A549 (cell line): ENCODE measurements around the gene PKN3. TPM values are rescaled to one million over a fixed set of nuclear protein-coding genes. Genes with fewer than 3 reads are reported as not detected.

Source experiments
- ATAC-seq, 2 experiments: fragments of 200-7000 bp in 1 of 2; fragments of >200 bp in 1 of 2; cut with Nextera tagmentation in 1 of 2; cut with Tn5 transposase in 1 of 2; 3 replicates each; pipeline versions ENCODE4 v1.8.0 to v1.9.1; 2018 to 2020; ENCODE audit warnings: mild to moderate bottlenecking in 1 of 2, moderate library complexity in 1 of 2
- CTCF ChIA-PET: fragments of 300-600 bp; sonication (Branson Sonifier 250); formaldehyde crosslinking; extraction: SDS; loops from one replicate; lab custom pipeline; 2021; ENCODE audit warnings: antibody characterized with exemption, inconsistent platforms; lab: Yijun Ruan, JAX
- POLR2A ChIA-PET: fragments of 350-600 bp; formaldehyde crosslinking; extraction: SDS; loops from one replicate; lab custom pipeline; 2021; ENCODE audit warnings: antibody characterized with exemption, inconsistent platforms; lab: Yijun Ruan, JAX
- DNase-seq, 2 experiments: peaks; one replicate each; pipeline versions ENCODE4 v3.0.0 to v3.0.0-alpha.2; 2011 to 2016; ENCODE audit warnings: low read depth in 1 of 2, low spot score in 1 of 2
- FAIRE-seq: peaks from 2 replicates; lab custom pipeline; 2011; peaks lifted over from hg19 to GRCh38; lab: Jason Lieb, UNC
- H3K27ac ChIP-seq, 2 experiments: fragments of >200 bp; sonication (Bioruptor Twin); formaldehyde crosslinking; 3 replicates each; pipeline ENCODE4 v1.5.1; 2016 to 2017
- H3K4me1 ChIP-seq: fragments of >200 bp; sonication (Bioruptor Twin); formaldehyde crosslinking; 3 replicates; pipeline ENCODE4 v1.6.1; 2016
- H3K4me2 ChIP-seq: fragments of >200 bp; sonication (Bioruptor Twin); formaldehyde crosslinking; 3 replicates; pipeline ENCODE4 v1.6.1; 2016
- H3K4me3 ChIP-seq: fragments of >200 bp; sonication (Bioruptor Twin); formaldehyde crosslinking; 3 replicates; pipeline ENCODE4 v1.5.1; 2016
- H3K9me3 ChIP-seq: fragments of >200 bp; sonication (Bioruptor Twin); formaldehyde crosslinking; 3 replicates; pipeline ENCODE4 v1.6.1; 2016
- BCL3 ChIP-seq: fragments of >200 bp; sonication (Bioruptor Twin); formaldehyde crosslinking; IDR thresholded peaks from 3 replicates; pipeline ENCODE4 v1.6.1; 2016
- CHD4 ChIP-seq: fragments of 200-600 bp; sonication (generic); IDR thresholded peaks from 2 replicates; pipeline ENCODE4 v1.6.1; 2016; ENCODE audit warnings: antibody characterized with exemption, mild to moderate bottlenecking, borderline replicate concordance
- EHMT2 ChIP-seq: fragments of 200-600 bp; sonication (generic); IDR thresholded peaks from 2 replicates; pipeline ENCODE4 v1.6.1; 2016; ENCODE audit warnings: antibody characterized with exemption, low read depth, mild to moderate bottlenecking, moderate library complexity
- EP300 ChIP-seq, 2 experiments: fragments of >200 bp; sonication (Bioruptor Twin); formaldehyde crosslinking; IDR thresholded peaks; 2 replicates in 1 of 2; 3 replicates in 1 of 2; pipeline ENCODE4 v1.6.1; 2016 to 2017
- ESRRA ChIP-seq: fragments of 150-350 bp; IDR thresholded peaks from 2 replicates; pipeline ENCODE4 v1.6.1; 2014; ENCODE audit warnings: mild to moderate bottlenecking, low read length, borderline replicate concordance
- FOSL2 ChIP-seq, 2 experiments: fragments of 450-650 bp in 1 of 2; fragments of >200 bp in 1 of 2; sonication (Bioruptor Twin) in 1 of 2; formaldehyde crosslinking; IDR thresholded peaks; 2 replicates each; pipeline versions ENCODE4 v1.5.0 to v1.6.1; 2016 to 2020; ENCODE audit warnings: mild to moderate bottlenecking in 1 of 2, moderate library complexity in 1 of 2
- HOXA7 ChIP-seq: fragments of 250-450 bp; sonication (Bioruptor Pico); IDR thresholded peaks from 2 replicates; pipeline ENCODE4 v1.5.0; 2020; ENCODE audit warnings: mild to moderate bottlenecking, moderate library complexity
- HOXB13 ChIP-seq: fragments of 250-450 bp; sonication (Bioruptor Pico); IDR thresholded peaks from 2 replicates; pipeline ENCODE4 v1.5.0; 2020; ENCODE audit warnings: low read depth, mild to moderate bottlenecking, moderate library complexity
- JUNB ChIP-seq: fragments of >200 bp; sonication (Bioruptor Twin); formaldehyde crosslinking; IDR thresholded peaks from 2 replicates; pipeline ENCODE4 v1.6.1; 2016
- MYC ChIP-seq: IDR thresholded peaks from 2 replicates; pipeline ENCODE4 v1.6.1; 2012; ENCODE audit warnings: mild to moderate bottlenecking, inconsistent platforms, low read length, improper control_type of control experiment, borderline replicate concordance
- RAD21 ChIP-seq, 2 experiments: fragments of >200 bp in 1 of 2; sonication (Bioruptor Twin) in 1 of 2; formaldehyde crosslinking in 1 of 2; IDR thresholded peaks in 1 of 2; conservative IDR thresholded peaks in 1 of 2; 2 replicates in 1 of 2; 3 replicates in 1 of 2; pipeline ENCODE4 v1.6.1; 2012 to 2018; ENCODE audit warnings: inconsistent platforms in 1 of 2
- RCOR1 ChIP-seq: fragments of 150-350 bp; IDR thresholded peaks from 2 replicates; pipeline ENCODE4 v1.6.1; 2014; ENCODE audit warnings: antibody characterized with exemption, low read length, low read depth
- RNF2 ChIP-seq: fragments of 200-600 bp; sonication (generic); IDR thresholded peaks from 2 replicates; pipeline ENCODE4 v1.6.1; 2016; ENCODE audit warnings: low read depth, mild to moderate bottlenecking, antibody characterized with exemption, moderate library complexity, borderline replicate concordance
- SMC3 ChIP-seq: fragments of >200 bp; sonication (Bioruptor Twin); formaldehyde crosslinking; IDR thresholded peaks from 3 replicates; pipeline ENCODE4 v1.6.1; 2018; ENCODE audit warnings: inconsistent platforms
- TP53 ChIP-seq: fragments of 250-450 bp; sonication (Bioruptor Pico); IDR thresholded peaks from 2 replicates; pipeline ENCODE4 v1.5.0; 2021; ENCODE audit warnings: mild to moderate bottlenecking, moderate library complexity
- ZFP36 ChIP-seq: fragments of 450-650 bp; IDR thresholded peaks from 2 replicates; pipeline ENCODE4 v1.6.1; 2014; ENCODE audit warnings: borderline replicate concordance; ENCODE audit not compliant: partially characterized antibody
- WGBS: methylation state at CpG from one replicate; pipeline ENCODE4 v1.1.6; 2017; ENCODE audit errors: missing lambda C conversion rate; 5-methylcytosine and 5-hydroxymethylcytosine counted together
- polyA plus RNA-seq, 4 experiments: library from polyadenylated mRNA; depleted of rRNA in 3 of 4; stranded (reverse); fragments of >200 nt; fragmentation: RNase III in 1 of 4; extraction: RNeasy Plus Mini Kit Qiagen cat#74134 plus additional on column Dnase treatment in 1 of 4; gene quantifications; 2 replicates in 3 of 4; 3 replicates in 1 of 4; pipeline ENCODE4 v1.2.3, GENCODE V29; 2011 to 2017
- TF ChIP-seq, protein P1 (sequence below): fragments of >200 bp; sonication (Bioruptor Twin); formaldehyde crosslinking; IDR thresholded peaks from 3 replicates; pipeline ENCODE4 v1.5.1; 2016
- TF ChIP-seq, protein P2 (sequence below): IDR thresholded peaks from 2 replicates; pipeline ENCODE4 v1.6.1; 2012
- TF ChIP-seq, protein P3 (sequence below): fragments of 200-600 bp; sonication (generic); IDR thresholded peaks from 2 replicates; pipeline ENCODE4 v1.6.1; 2016; ENCODE audit warnings: antibody characterized with exemption, mild to moderate bottlenecking, moderate library complexity
- TF ChIP-seq, protein P4 (sequence below): fragments of 450-650 bp; IDR thresholded peaks from 2 replicates; pipeline ENCODE4 v1.6.1; 2014; ENCODE audit warnings: antibody characterized with exemption

Gene PKN3
- polyA plus RNA-seq, 2 of the 4 experiments (the other 2 are of a cell fraction) = 9.0 to 14.1 TPM

DNA sequence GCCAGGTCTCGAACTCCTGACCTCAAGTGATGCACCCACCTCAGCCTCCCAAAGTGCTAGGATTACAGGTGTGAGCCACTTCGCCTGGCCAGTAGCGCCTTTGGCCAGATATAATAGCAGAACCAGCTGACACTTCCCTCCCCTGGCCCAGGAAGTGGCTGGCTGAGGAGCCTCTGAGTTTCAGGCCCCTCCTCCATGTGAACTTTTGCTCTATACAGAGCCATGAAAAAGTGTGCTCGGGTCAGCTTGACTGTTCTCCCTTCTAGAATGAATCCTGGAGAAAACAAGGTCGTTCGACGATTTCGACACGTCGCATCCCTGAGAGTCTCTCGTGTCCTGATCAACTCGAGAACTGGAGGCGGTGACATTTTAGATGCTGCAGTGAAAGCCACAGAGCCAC lies 30.3 kb downstream of the PKN3 start:
- WGBS = 87% methylated on average over 13 of the region's 13 CpGs
- ChIA-PET CTCF (interaction anchor here (0.6 to 3.6 kb wide), 46 partner anchors 8 to 380 kb away, joined by 3 to 40 read pairs (median 5); partner anchors contain the start of genes ENDOG, PKN3 and ZDHHC12), POLR2A (interaction anchor here (1.1 kb wide), 2 partner anchors 8 to 97 kb away, joined by 4 to 8 read pairs; partner anchors contain the start of genes SPOUT1 and ZDHHC12)

DNA sequence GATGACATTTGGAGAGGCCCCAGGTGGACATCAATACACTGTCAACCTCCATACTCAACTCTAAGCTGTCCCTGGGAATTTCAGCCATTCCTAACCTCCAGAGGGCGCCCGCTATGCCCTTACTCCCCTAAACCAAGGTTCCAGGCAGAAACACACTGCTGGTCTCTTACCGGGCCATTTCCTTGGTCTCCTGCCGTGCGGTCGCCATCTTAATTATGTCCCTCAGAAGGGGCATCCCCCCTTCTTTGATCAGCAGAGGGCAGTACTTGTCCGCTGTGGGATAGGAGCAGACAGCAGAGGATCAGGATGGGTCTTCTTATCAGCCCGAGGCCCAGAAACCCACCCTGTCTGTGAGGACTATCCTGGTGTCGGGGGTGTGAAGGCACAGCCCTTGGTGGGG lies 31.0 kb downstream of the PKN3 start:
- POLR2A ChIA-PET = interaction anchor here (1.0 to 1.1 kb wide), 4 partner anchors 9 to 97 kb away, joined by 4 to 10 read pairs (median 6); partner anchors contain the start of genes SPOUT1 and ZDHHC12
- FAIRE-seq = peak; percentile 86
- H3K4me1 ChIP-seq = no peaks in the 10 kb centered on the region
- TF ChIP-seq RCOR1 = no peak
- peak; percentile 78 for TF ChIP-seq SMC3
- no peak for TF ChIP-seq HOXA7
- TF ChIP-seq, protein P1, sequence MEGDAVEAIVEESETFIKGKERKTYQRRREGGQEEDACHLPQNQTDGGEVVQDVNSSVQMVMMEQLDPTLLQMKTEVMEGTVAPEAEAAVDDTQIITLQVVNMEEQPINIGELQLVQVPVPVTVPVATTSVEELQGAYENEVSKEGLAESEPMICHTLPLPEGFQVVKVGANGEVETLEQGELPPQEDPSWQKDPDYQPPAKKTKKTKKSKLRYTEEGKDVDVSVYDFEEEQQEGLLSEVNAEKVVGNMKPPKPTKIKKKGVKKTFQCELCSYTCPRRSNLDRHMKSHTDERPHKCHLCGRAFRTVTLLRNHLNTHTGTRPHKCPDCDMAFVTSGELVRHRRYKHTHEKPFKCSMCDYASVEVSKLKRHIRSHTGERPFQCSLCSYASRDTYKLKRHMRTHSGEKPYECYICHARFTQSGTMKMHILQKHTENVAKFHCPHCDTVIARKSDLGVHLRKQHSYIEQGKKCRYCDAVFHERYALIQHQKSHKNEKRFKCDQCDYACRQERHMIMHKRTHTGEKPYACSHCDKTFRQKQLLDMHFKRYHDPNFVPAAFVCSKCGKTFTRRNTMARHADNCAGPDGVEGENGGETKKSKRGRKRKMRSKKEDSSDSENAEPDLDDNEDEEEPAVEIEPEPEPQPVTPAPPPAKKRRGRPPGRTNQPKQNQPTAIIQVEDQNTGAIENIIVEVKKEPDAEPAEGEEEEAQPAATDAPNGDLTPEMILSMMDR = peak; percentile 94
- TF ChIP-seq, protein P2, sequence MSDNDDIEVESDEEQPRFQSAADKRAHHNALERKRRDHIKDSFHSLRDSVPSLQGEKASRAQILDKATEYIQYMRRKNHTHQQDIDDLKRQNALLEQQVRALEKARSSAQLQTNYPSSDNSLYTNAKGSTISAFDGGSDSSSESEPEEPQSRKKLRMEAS = peak; percentile 30; the same call in 1 of the 2 replicates
- peak; percentile 83 to 88 for TF ChIP-seq RAD21 (conservative IDR thresholded peaks at IDR 0.05 in 1 of 2, IDR thresholded peaks at IDR 0.05 in 1 of 2)
- 0 out of 2 replicates have a peak, but pooled peaks have one; percentile 53 for TF ChIP-seq ESRRA
- TF ChIP-seq, all 56 proteins: peak for 5
- DNase-seq (peak; percentile 96 to 97), ATAC-seq (peak; percentile 98 to 99)
- Histone ChIP-seq H3K4me3 (no peak overlapping the region), H3K9me3 (no peaks in the 10 kb centered on the region), H3K27ac (peak overlapping the region; percentile 41 to 73; a peak in 5 of 6 replicates), H3K4me2 (peak overlapping the region; percentile 51)
- CTCF ChIA-PET = interaction anchor here (0.6 to 3.6 kb wide), 54 partner anchors 9 to 380 kb away, joined by 3 to 40 read pairs (median 5); partner anchors contain the start of genes ENDOG, PKN3, ZDHHC12 and ZER1
- WGBS = 7% methylated on average over 9 of the region's 9 CpGs

More for the DNA sequence above, 30.3 kb downstream of the PKN3 start:
- Histone ChIP-seq H3K9me3 (no peaks in the 10 kb centered on the region), H3K4me2 (no peak overlapping the region), H3K4me3 (no peak overlapping the region), H3K27ac (no peak overlapping the region), H3K4me1 (no peaks in the 10 kb centered on the region)
- ATAC-seq = no peak
- no peak for FAIRE-seq
- no peak for DNase-seq
- TF ChIP-seq FOSL2 (IDR thresholded peaks at IDR 0.05) (no peak), FOSL2 (CRISPR knock-in tag; IDR thresholded peaks at IDR 0.05) (no peak), MYC (no peak), ZFP36 (no peak), EP300 (IDR thresholded peaks at IDR 0.05) (no peak), HOXB13 (CRISPR knock-in tag) (no peak), RNF2 (no peak), EHMT2 (no peak), BCL3 (no peak), TP53 (CRISPR knock-in tag) (no peak), CHD4 (no peak), JUNB (no peak), RAD21 (conservative IDR thresholded peaks at IDR 0.05 in 1 of 2, IDR thresholded peaks at IDR 0.05 in 1 of 2) (no peak)
- TF ChIP-seq, protein P3, sequence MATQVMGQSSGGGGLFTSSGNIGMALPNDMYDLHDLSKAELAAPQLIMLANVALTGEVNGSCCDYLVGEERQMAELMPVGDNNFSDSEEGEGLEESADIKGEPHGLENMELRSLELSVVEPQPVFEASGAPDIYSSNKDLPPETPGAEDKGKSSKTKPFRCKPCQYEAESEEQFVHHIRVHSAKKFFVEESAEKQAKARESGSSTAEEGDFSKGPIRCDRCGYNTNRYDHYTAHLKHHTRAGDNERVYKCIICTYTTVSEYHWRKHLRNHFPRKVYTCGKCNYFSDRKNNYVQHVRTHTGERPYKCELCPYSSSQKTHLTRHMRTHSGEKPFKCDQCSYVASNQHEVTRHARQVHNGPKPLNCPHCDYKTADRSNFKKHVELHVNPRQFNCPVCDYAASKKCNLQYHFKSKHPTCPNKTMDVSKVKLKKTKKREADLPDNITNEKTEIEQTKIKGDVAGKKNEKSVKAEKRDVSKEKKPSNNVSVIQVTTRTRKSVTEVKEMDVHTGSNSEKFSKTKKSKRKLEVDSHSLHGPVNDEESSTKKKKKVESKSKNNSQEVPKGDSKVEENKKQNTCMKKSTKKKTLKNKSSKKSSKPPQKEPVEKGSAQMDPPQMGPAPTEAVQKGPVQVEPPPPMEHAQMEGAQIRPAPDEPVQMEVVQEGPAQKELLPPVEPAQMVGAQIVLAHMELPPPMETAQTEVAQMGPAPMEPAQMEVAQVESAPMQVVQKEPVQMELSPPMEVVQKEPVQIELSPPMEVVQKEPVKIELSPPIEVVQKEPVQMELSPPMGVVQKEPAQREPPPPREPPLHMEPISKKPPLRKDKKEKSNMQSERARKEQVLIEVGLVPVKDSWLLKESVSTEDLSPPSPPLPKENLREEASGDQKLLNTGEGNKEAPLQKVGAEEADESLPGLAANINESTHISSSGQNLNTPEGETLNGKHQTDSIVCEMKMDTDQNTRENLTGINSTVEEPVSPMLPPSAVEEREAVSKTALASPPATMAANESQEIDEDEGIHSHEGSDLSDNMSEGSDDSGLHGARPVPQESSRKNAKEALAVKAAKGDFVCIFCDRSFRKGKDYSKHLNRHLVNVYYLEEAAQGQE = no peak
- TF ChIP-seq, protein P4, sequence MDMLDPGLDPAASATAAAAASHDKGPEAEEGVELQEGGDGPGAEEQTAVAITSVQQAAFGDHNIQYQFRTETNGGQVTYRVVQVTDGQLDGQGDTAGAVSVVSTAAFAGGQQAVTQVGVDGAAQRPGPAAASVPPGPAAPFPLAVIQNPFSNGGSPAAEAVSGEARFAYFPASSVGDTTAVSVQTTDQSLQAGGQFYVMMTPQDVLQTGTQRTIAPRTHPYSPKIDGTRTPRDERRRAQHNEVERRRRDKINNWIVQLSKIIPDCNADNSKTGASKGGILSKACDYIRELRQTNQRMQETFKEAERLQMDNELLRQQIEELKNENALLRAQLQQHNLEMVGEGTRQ = no peak
